WI38 (cell line): ENCODE measurements around the gene WNT10A.
"Not testable (repeated sequence)": the region's sequence is repeated elsewhere in the genome, so short reads cannot be mapped to it uniquely, and the experiment has no call there.

ENCODE experiments used
- H3K4me3 ChIP-seq: 2 replicates; pipeline ENCODE4 v1.5.1; 2011; ENCODE audit warnings: low read depth, mild to moderate bottlenecking, control low read depth, low read length
- CTCF ChIP-seq: IDR thresholded peaks from 2 replicates; pipeline ENCODE4 v1.5.1; 2012; ENCODE audit warnings: low read depth, mild to moderate bottlenecking, control low read depth, low read length

Gene WNT10A

GRCh38 chr2:218927422-218927821, 46.8 kb downstream of the WNT10A start:
- H3K4me3 ChIP-seq, result no peak overlapping the region
- TF ChIP-seq CTCF, result no peak

GRCh38 chr2:218927876-218928275, 47.2 kb downstream of the WNT10A start:
- TF ChIP-seq CTCF, result no peak
- H3K4me3 ChIP-seq, result no peak overlapping the region

- H3K4me3 ChIP-seq, result not testable (repeated sequence)
Observed at GRCh38 chr2:218930488-218930887, 49.8 kb downstream of the WNT10A start.

GRCh38 chr2:218931751-218932150, 51.1 kb downstream of the WNT10A start:
- H3K4me3 ChIP-seq, result not testable (repeated sequence)
